Cortex of kidney (tissue), 1 donor: Measurements from ENCODE around the gene MGLL.

Experiments
- DNase-seq: peaks from one replicate; lab custom pipeline; 2025; lab: John Stamatoyannopoulos, UW

Gene MGLL

GRCh38 chr3:127835993-127836882 is 13.9 kb upstream of the MGLL start:
- DNase-seq: no peak

GRCh38 chr3:127834771-127835170 is 12.5 kb upstream of the MGLL start:
- no peak for DNase-seq

- DNase-seq: no peak
Measured at GRCh38 chr3:127833281-127834032, 11.1 kb upstream of the MGLL start.

- DNase-seq: no peak
Measured at GRCh38 chr3:127831723-127832172, 9.4 kb upstream of the MGLL start.

GRCh38 chr3:127829537-127829936 is 7.2 kb upstream of the MGLL start:
- no peak for DNase-seq

GRCh38 chr3:127827808-127828207 is 5.5 kb upstream of the MGLL start:
- DNase-seq: no peak

GRCh38 chr3:127825756-127826155 is 3.4 kb upstream of the MGLL start:
- no peak for DNase-seq

- no peak for DNase-seq
Measured at GRCh38 chr3:127824151-127824825, 2.0 kb upstream of the MGLL start.

GRCh38 chr3:127823426-127823857 is 1.1 kb upstream of the MGLL start:
- no peak for DNase-seq

GRCh38 chr3:127822682-127823425 is 539 bp upstream of the MGLL start:
- DNase-seq: no peak

- no peak for DNase-seq
Measured at GRCh38 chr3:127821394-127821793, 921 bp downstream of the MGLL start.

GRCh38 chr3:127820826-127821313 is 1.4 kb downstream of the MGLL start:
- DNase-seq: no peak

GRCh38 chr3:127820221-127820825 is 2.0 kb downstream of the MGLL start:
- no peak for DNase-seq

- no peak for DNase-seq
Measured at GRCh38 chr3:127819656-127820055, 2.7 kb downstream of the MGLL start.

GRCh38 chr3:127819086-127819485 is 3.2 kb downstream of the MGLL start:
- no peak for DNase-seq

- no peak for DNase-seq
Measured at GRCh38 chr3:127817406-127817841, 4.9 kb downstream of the MGLL start.

GRCh38 chr3:127816783-127817405 is 5.4 kb downstream of the MGLL start:
- no peak for DNase-seq

GRCh38 chr3:127815641-127816605 is 6.4 kb downstream of the MGLL start:
- DNase-seq: no peak

GRCh38 chr3:127815001-127815400 is 7.3 kb downstream of the MGLL start:
- no peak for DNase-seq
